ENCODE results near the gene ATP9A.

GRCh38 chr20:51547951-51548350 is 220.2 kb downstream of the ATP9A start:
- no peak for TF ChIP-seq REST (IDR thresholded peaks at IDR 0.05; ENCODE audit: low read depth)
- TF ChIP-seq CTCF (IDR thresholded peaks at IDR 0.05 in 2 of 3, conservative IDR thresholded peaks at IDR 0.05 in 1 of 3; ENCODE audit: borderline replicate concordance in 1 of 3, insufficient read depth in 1 of 3, low read depth in 2 of 3, low read length in 2 of 3): no peak
- no peak for TF ChIP-seq SIN3A (IDR thresholded peaks at IDR 0.05; ENCODE audit: low read depth)
- no peak for TF ChIP-seq ZNF274 (IDR thresholded peaks at IDR 0.05; ENCODE audit: low read depth, low read length)
- TF ChIP-seq POLR2A (IDR thresholded peaks at IDR 0.05; ENCODE audit: borderline replicate concordance, extremely low read depth, insufficient read depth, insufficient read length): no peak
- no peak for TF ChIP-seq EZH2 (IDR thresholded peaks at IDR 0.05)
- no peak for TF ChIP-seq POLR2AphosphoS5 (IDR thresholded peaks at IDR 0.05; ENCODE audit: low read depth, low read length)
- TF ChIP-seq ATF3 (IDR thresholded peaks at IDR 0.05): no peak
- TF ChIP-seq RAD21 (IDR thresholded peaks at IDR 0.05; ENCODE audit: low read depth): no peak
- no peak for TF ChIP-seq YY1 (IDR thresholded peaks at IDR 0.05; ENCODE audit: extremely low read depth, insufficient replicate concordance, low read depth, low read length)
- no peak for TF ChIP-seq SRF (IDR thresholded peaks at IDR 0.05; ENCODE audit: low read depth)

Data from HCT116 (cell line).